ENCODE data around the gene USF3.
A peak's percentile ranks its signal among the peaks of the same experiment; 100 is the strongest.

Gene USF3

GRCh38 chr3:113744941-113745755 is 48.7 kb upstream of the USF3 start:
- no peaks in the 10 kb centered on the region for H3K36me3 ChIP-seq (ENCODE audit: insufficient read depth, low read length)
- no peaks in the 10 kb centered on the region for H3K9me2 ChIP-seq (replicated peaks; ENCODE audit: low read depth, low read length)
- peaks cover 47% of the 10 kb centered on the region for H4K20me1 ChIP-seq (ENCODE audit: insufficient read depth, low read length, poor library complexity, severe bottlenecking)
- H3K4me1 ChIP-seq (ENCODE audit: insufficient read depth, low read length, poor library complexity, severe bottlenecking): peaks cover 69% of the 10 kb centered on the region
- H3K4me2 ChIP-seq (ENCODE audit: low read depth, low read length, poor library complexity, severe bottlenecking): peak overlapping the region; percentile 84
- H3F3A ChIP-seq (ENCODE audit: low read depth): no peaks in the 10 kb centered on the region
- peak overlapping the region; percentile 99 for H2AFZ ChIP-seq (ENCODE audit: low read length)
- no peaks in the 10 kb centered on the region for H3K9me3 ChIP-seq (ENCODE audit: insufficient read depth, low read depth, low read length)
- peaks cover 76% of the 10 kb centered on the region for H3K79me2 ChIP-seq (ENCODE audit: insufficient read depth, low read length)
- H3K9ac ChIP-seq (ENCODE audit: low read depth, low read length, poor library complexity, severe bottlenecking): peak overlapping the region; percentile 99
- peak overlapping the region; percentile 96 for H3K4me3 ChIP-seq (ENCODE audit: low read length, poor library complexity, severe bottlenecking)
- peak; percentile 65 for TF ChIP-seq CTCF (conservative IDR thresholded peaks at IDR 0.05; ENCODE audit: low read length)
- TF ChIP-seq EZH2phosphoT487 (IDR thresholded peaks at IDR 0.05; ENCODE audit: borderline replicate concordance): no peak
- no peaks in the 10 kb centered on the region for H3K27me3 ChIP-seq (ENCODE audit: insufficient read depth, low read length, poor library complexity, severe bottlenecking)

GRCh38 chr3:113743006-113743630 is 46.7 kb upstream of the USF3 start:
- Histone ChIP-seq H3K4me1 (ENCODE audit: insufficient read depth, low read length, poor library complexity, severe bottlenecking) (peaks cover 77% of the 10 kb centered on the region), H3K9me2 (replicated peaks; ENCODE audit: low read depth, low read length) (no peaks in the 10 kb centered on the region), H3K9me3 (ENCODE audit: insufficient read depth, low read depth, low read length) (no peaks in the 10 kb centered on the region), H3K79me2 (ENCODE audit: insufficient read depth, low read length) (peaks cover 91% of the 10 kb centered on the region), H3K4me3 (ENCODE audit: low read length, poor library complexity, severe bottlenecking) (peak overlapping the region; percentile 96), H3K27me3 (ENCODE audit: insufficient read depth, low read length, poor library complexity, severe bottlenecking) (no peaks in the 10 kb centered on the region), H4K20me1 (ENCODE audit: insufficient read depth, low read length, poor library complexity, severe bottlenecking) (peaks cover 67% of the 10 kb centered on the region), H3K4me2 (ENCODE audit: low read depth, low read length, poor library complexity, severe bottlenecking) (peak overlapping the region; percentile 84), H3K9ac (ENCODE audit: low read depth, low read length, poor library complexity, severe bottlenecking) (peak overlapping the region; percentile 99), H2AFZ (ENCODE audit: low read length) (no peak overlapping the region), H3K36me3 (ENCODE audit: insufficient read depth, low read length) (no peaks in the 10 kb centered on the region), H3F3A (ENCODE audit: low read depth) (no peaks in the 10 kb centered on the region)
- no peak for TF ChIP-seq CTCF (conservative IDR thresholded peaks at IDR 0.05; ENCODE audit: low read length)
- TF ChIP-seq EZH2phosphoT487 (IDR thresholded peaks at IDR 0.05; ENCODE audit: borderline replicate concordance): no peak

GRCh38 chr3:113741620-113742019 is 45.2 kb upstream of the USF3 start:
- H3K4me1 ChIP-seq (ENCODE audit: insufficient read depth, low read length, poor library complexity, severe bottlenecking): peaks cover 75% of the 10 kb centered on the region
- peak overlapping the region; percentile 96 for H3K4me3 ChIP-seq (ENCODE audit: low read length, poor library complexity, severe bottlenecking)
- H3K4me2 ChIP-seq (ENCODE audit: low read depth, low read length, poor library complexity, severe bottlenecking): peak overlapping the region; percentile 84

More at GRCh38 chr3:113741620-113742019, 45.2 kb upstream of the USF3 start:
- Histone ChIP-seq H3F3A (ENCODE audit: low read depth) (no peaks in the 10 kb centered on the region; the same call in 1 of the 2 replicates), H4K20me1 (ENCODE audit: insufficient read depth, low read length, poor library complexity, severe bottlenecking) (peaks cover 81% of the 10 kb centered on the region), H3K79me2 (ENCODE audit: insufficient read depth, low read length) (peaks cover 94% of the 10 kb centered on the region), H3K36me3 (ENCODE audit: insufficient read depth, low read length) (no peaks in the 10 kb centered on the region), H3K9ac (ENCODE audit: low read depth, low read length, poor library complexity, severe bottlenecking) (peak overlapping the region; percentile 99), H3K27me3 (ENCODE audit: insufficient read depth, low read length, poor library complexity, severe bottlenecking) (no peaks in the 10 kb centered on the region), H2AFZ (ENCODE audit: low read length) (no peak overlapping the region), H3K9me2 (replicated peaks; ENCODE audit: low read depth, low read length) (no peaks in the 10 kb centered on the region), H3K9me3 (ENCODE audit: insufficient read depth, low read depth, low read length) (no peaks in the 10 kb centered on the region)
- no peak for TF ChIP-seq CTCF (conservative IDR thresholded peaks at IDR 0.05; ENCODE audit: low read length)
- no peak for TF ChIP-seq EZH2phosphoT487 (IDR thresholded peaks at IDR 0.05; ENCODE audit: borderline replicate concordance)
